OCI-LY3 (cell line): ENCODE measurements around the gene CNTN5.

Experiments
- EZH2phosphoT487 ChIP-seq: fragments of 200-600 bp; shearing (Covaris generic); IDR thresholded peaks from 2 replicates; pipeline ENCODE4 v1.6.1; 2018; ENCODE audit warnings: antibody characterized with exemption, mixed run types, low read depth
- TF ChIP-seq, protein P1 (sequence below): fragments of 200-600, 300-600 bp; sonication (generic); IDR thresholded peaks from 2 replicates; pipeline ENCODE4 v1.5.1; 2014; ENCODE audit warnings: antibody characterized with exemption, low read length, low read depth

DNA sequence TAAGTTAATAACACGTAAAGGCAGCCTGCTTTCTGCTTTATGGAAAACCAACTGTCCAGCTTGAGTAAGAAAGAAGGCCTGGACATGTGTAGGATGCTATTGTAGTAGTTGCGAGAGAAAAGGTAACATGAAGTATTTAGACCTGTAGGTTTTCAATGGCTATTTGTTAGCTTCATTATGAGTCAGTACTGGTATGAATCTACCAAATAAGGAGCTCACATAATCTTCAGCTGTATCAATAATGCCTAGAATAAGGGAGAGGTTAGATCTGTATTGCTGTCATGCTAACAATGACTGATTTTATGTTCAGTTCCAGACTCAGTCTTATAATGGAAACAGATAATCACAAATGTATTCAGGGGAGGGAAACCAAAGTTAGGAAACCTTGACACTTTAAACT lies 550.3 kb downstream of the CNTN5 start:
- TF ChIP-seq, protein P1, sequence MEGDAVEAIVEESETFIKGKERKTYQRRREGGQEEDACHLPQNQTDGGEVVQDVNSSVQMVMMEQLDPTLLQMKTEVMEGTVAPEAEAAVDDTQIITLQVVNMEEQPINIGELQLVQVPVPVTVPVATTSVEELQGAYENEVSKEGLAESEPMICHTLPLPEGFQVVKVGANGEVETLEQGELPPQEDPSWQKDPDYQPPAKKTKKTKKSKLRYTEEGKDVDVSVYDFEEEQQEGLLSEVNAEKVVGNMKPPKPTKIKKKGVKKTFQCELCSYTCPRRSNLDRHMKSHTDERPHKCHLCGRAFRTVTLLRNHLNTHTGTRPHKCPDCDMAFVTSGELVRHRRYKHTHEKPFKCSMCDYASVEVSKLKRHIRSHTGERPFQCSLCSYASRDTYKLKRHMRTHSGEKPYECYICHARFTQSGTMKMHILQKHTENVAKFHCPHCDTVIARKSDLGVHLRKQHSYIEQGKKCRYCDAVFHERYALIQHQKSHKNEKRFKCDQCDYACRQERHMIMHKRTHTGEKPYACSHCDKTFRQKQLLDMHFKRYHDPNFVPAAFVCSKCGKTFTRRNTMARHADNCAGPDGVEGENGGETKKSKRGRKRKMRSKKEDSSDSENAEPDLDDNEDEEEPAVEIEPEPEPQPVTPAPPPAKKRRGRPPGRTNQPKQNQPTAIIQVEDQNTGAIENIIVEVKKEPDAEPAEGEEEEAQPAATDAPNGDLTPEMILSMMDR: no peak
- TF ChIP-seq EZH2phosphoT487: no peak
